Fibroblast of lung (primary cell): ENCODE results near the gene COL11A1. TPM values are rescaled to one million over a fixed set of nuclear protein-coding genes. Genes with fewer than 3 reads are reported as not detected.

ENCODE experiments used
- DNase-seq, 2 donors: peaks; one replicate each; pipeline versions ENCODE4 v3.0.0 to v3.0.0-alpha.2; 2010; ENCODE audit warnings: low read depth in 2 of 2
- H2AFZ ChIP-seq: 2 replicates; pipeline ENCODE4 v1.5.1; 2012; ENCODE audit warnings: low read length, control low read depth, inconsistent platforms
- H3K27ac ChIP-seq: 2 replicates; pipeline ENCODE4 v1.5.1; 2011; ENCODE audit warnings: low read length, control low read depth; ENCODE audit not compliant: insufficient read depth
- H3K27me3 ChIP-seq: 2 replicates; pipeline ENCODE4 v1.5.1; 2011; ENCODE audit warnings: mild to moderate bottlenecking, low read length; ENCODE audit not compliant: control insufficient read depth, insufficient read depth
- H3K36me3 ChIP-seq: 2 replicates; pipeline ENCODE4 v1.5.1; 2011; ENCODE audit warnings: low read length; ENCODE audit not compliant: control insufficient read depth, insufficient read depth
- H3K4me1 ChIP-seq: 2 replicates; pipeline ENCODE4 v1.5.1; 2011; ENCODE audit warnings: low read length; ENCODE audit not compliant: control insufficient read depth, insufficient read depth; ENCODE audit errors: extremely low read depth
- H3K4me2 ChIP-seq: 2 replicates; pipeline ENCODE4 v1.5.1; 2011; ENCODE audit warnings: low read length, control low read depth; ENCODE audit not compliant: insufficient read depth; ENCODE audit errors: extremely low read depth
- H3K4me3 ChIP-seq, 4 experiments: fragments of 200-600 bp in 1 of 4; sonication (generic) in 1 of 4; replicated peaks in 1 of 4; 2 replicates each; pipeline ENCODE4 v1.5.1; 2011 to 2016; ENCODE audit warnings: low read length in 4 of 4, low read depth in 3 of 4, mild to moderate bottlenecking in 3 of 4, control low read depth in 2 of 4, inconsistent platforms in 1 of 4, mixed read lengths in 1 of 4; ENCODE audit not compliant: insufficient read depth in 1 of 4; ENCODE audit errors: control extremely low read depth in 1 of 4
- H3K79me2 ChIP-seq: 2 replicates; pipeline ENCODE4 v1.5.1; 2012; ENCODE audit warnings: mild to moderate bottlenecking, low read length, inconsistent platforms; ENCODE audit not compliant: control insufficient read depth, insufficient read depth
- H3K9ac ChIP-seq: 2 replicates; pipeline ENCODE4 v1.5.1; 2011; ENCODE audit warnings: mild to moderate bottlenecking, low read length, control low read depth; ENCODE audit not compliant: insufficient read depth
- H3K9me3 ChIP-seq: 2 replicates; pipeline ENCODE4 v1.5.1; 2012; ENCODE audit warnings: low read depth, low read length; ENCODE audit not compliant: control insufficient read depth, insufficient read depth
- H4K20me1 ChIP-seq: 2 replicates; pipeline ENCODE4 v1.5.1; 2011; ENCODE audit warnings: low read length; ENCODE audit not compliant: control insufficient read depth, insufficient read depth; ENCODE audit errors: extremely low read depth
- CTCF ChIP-seq, 2 donors: IDR thresholded peaks in 1 of 2; conservative IDR thresholded peaks in 1 of 2; 1 replicate in 1 of 2; 2 replicates in 1 of 2; pipeline ENCODE4 v1.5.1; 2011 to 2012; ENCODE audit warnings: low read length in 2 of 2, control low read depth in 1 of 2, inconsistent platforms in 1 of 2, low read depth in 1 of 2, mild to moderate bottlenecking in 1 of 2
- EZH2 ChIP-seq: IDR thresholded peaks from 2 replicates; pipeline ENCODE4 v1.5.1; 2012; ENCODE audit warnings: low read length, control low read depth, mild to moderate bottlenecking; ENCODE audit errors: missing control alignments
- polyA plus RNA-seq, 2 donors: library from polyadenylated mRNA; depleted of rRNA in 1 of 2; stranded (reverse) in 1 of 2; unstranded in 1 of 2; fragments of >200 nt; gene quantifications; 2 replicates each; pipeline ENCODE4 v1.2.1, GENCODE V29; 2011 to 2012; ENCODE audit warnings: missing spikeins in 1 of 2
- total RNA-seq: library from RNA; depleted of rRNA; stranded (reverse); fragments of >200 nt; gene quantifications from 2 replicates; pipeline ENCODE4 v1.2.1, GENCODE V29; 2014

The COL11A1 gene
- total and polyA plus RNA-seq, 2 donors (not counting 1 experiment from before 2014, with no cell fraction given), result 2.6 to 8.9 TPM

GRCh38 chr1:102837551-102837950 lies 270.8 kb downstream of the COL11A1 start:
- no peak overlapping the region for H2AFZ ChIP-seq
- no peaks in the 10 kb centered on the region for H4K20me1 ChIP-seq
- H3K9me3 ChIP-seq, result no peaks in the 10 kb centered on the region
- H3K79me2 ChIP-seq, result no peaks in the 10 kb centered on the region
- DNase-seq, result no peak
- H3K4me2 ChIP-seq, result no peak overlapping the region
- TF ChIP-seq CTCF (conservative IDR thresholded peaks at IDR 0.05 in 1 of 2, IDR thresholded peaks at IDR 0.05 in 1 of 2; ENCODE audit: low read depth in 1 of 2, low read length in 2 of 2) (no peak), EZH2 (no peak)
- no peak overlapping the region for H3K27ac ChIP-seq
- H3K4me1 ChIP-seq, result no peaks in the 10 kb centered on the region
- H3K27me3 ChIP-seq, result no peaks in the 10 kb centered on the region
- H3K9ac ChIP-seq, result no peak overlapping the region
- H3K36me3 ChIP-seq, result no peaks in the 10 kb centered on the region
- no peak overlapping the region for H3K4me3 ChIP-seq

GRCh38 chr1:102836991-102837390 lies 271.3 kb downstream of the COL11A1 start:
- Histone ChIP-seq H3K36me3 (no peaks in the 10 kb centered on the region), H3K9ac (no peak overlapping the region), H4K20me1 (no peaks in the 10 kb centered on the region), H2AFZ (no peak overlapping the region), H3K27me3 (no peaks in the 10 kb centered on the region), H3K79me2 (no peaks in the 10 kb centered on the region), H3K27ac (no peak overlapping the region), H3K4me2 (no peak overlapping the region), H3K9me3 (no peaks in the 10 kb centered on the region), H3K4me3 (no peak overlapping the region), H3K4me1 (no peaks in the 10 kb centered on the region)
- no peak for DNase-seq
- no peak for TF ChIP-seq CTCF (conservative IDR thresholded peaks at IDR 0.05 in 1 of 2, IDR thresholded peaks at IDR 0.05 in 1 of 2; ENCODE audit: low read depth in 1 of 2, low read length in 2 of 2)
- no peak for TF ChIP-seq EZH2

- Histone ChIP-seq H3K9me3 (no peaks in the 10 kb centered on the region), H3K4me1 (no peaks in the 10 kb centered on the region), H4K20me1 (no peaks in the 10 kb centered on the region), H3K36me3 (no peaks in the 10 kb centered on the region), H3K79me2 (no peaks in the 10 kb centered on the region), H3K4me2 (no peak overlapping the region), H3K4me3 (no peak overlapping the region), H3K9ac (no peak overlapping the region), H2AFZ (no peak overlapping the region), H3K27ac (no peak overlapping the region), H3K27me3 (no peaks in the 10 kb centered on the region)
- DNase-seq, result peak; percentile 4 to 54
- TF ChIP-seq EZH2, result no peak
- TF ChIP-seq CTCF (conservative IDR thresholded peaks at IDR 0.05 in 1 of 2, IDR thresholded peaks at IDR 0.05 in 1 of 2; ENCODE audit: low read depth in 1 of 2, low read length in 2 of 2), result no peak
Measured at GRCh38 chr1:102834688-102835320, 273.5 kb downstream of the COL11A1 start.
